ENCODE measurements around the gene UCMA.
A peak's percentile ranks its signal among the peaks of the same experiment; 100 is the strongest.

The UCMA gene

DNA sequence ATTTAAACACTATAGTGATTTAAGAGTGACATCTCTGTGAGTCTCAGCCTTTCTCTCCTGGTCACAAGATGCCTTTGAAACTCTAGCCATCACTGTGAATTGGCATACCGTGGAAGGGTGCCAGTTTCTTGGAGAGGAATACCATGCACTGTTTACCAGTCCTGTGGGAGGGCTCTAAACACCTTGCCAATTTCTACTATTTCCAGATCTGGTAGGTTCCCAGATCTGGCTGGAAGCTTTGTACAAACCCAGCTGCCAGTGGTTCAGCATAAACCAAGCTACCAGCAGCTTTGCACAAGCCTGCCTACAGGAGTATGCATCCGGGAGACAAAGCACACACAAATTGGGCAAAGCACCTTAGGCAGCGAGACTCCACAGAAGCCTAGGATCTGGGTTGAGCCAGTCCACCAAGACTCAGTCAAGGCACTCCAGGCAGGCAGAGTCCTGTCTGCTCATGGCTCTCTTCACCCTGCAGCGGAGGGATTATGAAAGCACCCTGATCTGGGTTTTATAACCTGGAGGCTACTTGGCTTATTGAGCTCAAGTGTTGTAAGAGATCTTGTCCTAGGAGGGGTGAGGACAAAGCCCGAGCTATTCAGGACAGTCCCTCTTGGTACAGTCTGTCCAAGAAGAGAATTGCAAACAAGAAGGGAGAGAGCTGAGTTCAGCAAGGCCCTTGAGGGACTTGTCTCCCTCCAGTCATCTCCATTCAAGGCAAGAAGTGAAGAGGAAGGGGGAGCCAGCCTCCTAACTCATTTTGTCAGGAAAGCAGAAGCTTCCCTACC is 49.3 kb downstream of the UCMA start:
- Mint-ChIP-seq H3K27me3 (no peaks in the 10 kb centered on the region), H3K9me3 (no peaks in the 10 kb centered on the region), H3K27ac (no peak overlapping the region), H3K4me3 (no peak overlapping the region), H3K36me3 (ENCODE audit: low read depth) (peaks cover 87% of the 10 kb centered on the region), H3K4me1 (peaks cover 6% of the 10 kb centered on the region)
- no peak for DNase-seq
- no peak for ATAC-seq

DNA sequence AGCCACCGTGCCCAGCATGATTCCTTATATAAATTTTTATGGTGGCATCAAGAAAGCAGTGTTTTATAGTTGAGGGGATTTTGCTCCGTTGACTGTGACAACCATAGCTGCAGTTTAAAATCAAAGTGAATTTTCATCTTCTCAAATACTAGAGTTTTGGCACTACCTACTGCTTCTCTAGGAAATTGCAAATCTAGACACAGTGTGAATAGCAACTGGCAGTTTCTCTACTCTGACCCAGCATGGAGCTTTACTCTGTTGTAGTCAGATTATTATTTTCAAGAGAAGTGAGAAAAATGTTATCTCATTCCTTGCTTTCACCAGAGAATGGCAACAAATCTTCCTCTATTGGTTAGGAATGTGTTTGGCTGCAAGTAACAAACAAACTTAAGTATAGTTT is 49.9 kb downstream of the UCMA start:
- ATAC-seq (no peak), DNase-seq (no peak)
- no peaks in the 10 kb centered on the region for H3K9me3 Mint-ChIP-seq
- H3K4me1 Mint-ChIP-seq: peaks cover 6% of the 10 kb centered on the region
- no peak overlapping the region for H3K4me3 Mint-ChIP-seq
- no peak overlapping the region for H3K27ac Mint-ChIP-seq
- H3K36me3 Mint-ChIP-seq (ENCODE audit: low read depth): peaks cover 90% of the 10 kb centered on the region
- no peaks in the 10 kb centered on the region for H3K27me3 Mint-ChIP-seq

DNA sequence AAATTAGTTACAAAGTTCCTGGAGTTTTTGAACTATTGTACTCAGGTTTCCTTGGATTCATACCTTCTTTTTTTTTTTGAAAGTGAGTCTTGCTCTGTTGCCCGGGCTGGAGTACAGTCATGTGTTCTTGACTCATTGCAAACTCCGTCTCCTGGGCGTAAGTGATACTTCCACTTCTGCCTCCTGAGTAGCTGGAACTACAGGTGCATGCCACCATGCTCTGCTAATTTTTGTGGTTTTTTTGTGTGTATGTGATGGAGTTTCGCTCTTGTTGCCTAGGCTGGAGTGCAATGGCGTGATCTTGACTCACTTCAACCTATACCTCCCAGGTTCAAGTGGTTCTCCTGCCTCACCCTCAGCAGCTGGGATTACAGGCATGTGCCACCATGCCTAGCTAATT is 50.5 kb downstream of the UCMA start:
- Mint-ChIP-seq H3K4me1 (peaks cover 6% of the 10 kb centered on the region), H3K27ac (peak overlapping the region; percentile 50), H3K36me3 (ENCODE audit: low read depth) (peaks cover 90% of the 10 kb centered on the region), H3K27me3 (no peaks in the 10 kb centered on the region), H3K4me3 (no peak overlapping the region), H3K9me3 (no peaks in the 10 kb centered on the region)
- DNase-seq (no peak), ATAC-seq (no peak)

DNA sequence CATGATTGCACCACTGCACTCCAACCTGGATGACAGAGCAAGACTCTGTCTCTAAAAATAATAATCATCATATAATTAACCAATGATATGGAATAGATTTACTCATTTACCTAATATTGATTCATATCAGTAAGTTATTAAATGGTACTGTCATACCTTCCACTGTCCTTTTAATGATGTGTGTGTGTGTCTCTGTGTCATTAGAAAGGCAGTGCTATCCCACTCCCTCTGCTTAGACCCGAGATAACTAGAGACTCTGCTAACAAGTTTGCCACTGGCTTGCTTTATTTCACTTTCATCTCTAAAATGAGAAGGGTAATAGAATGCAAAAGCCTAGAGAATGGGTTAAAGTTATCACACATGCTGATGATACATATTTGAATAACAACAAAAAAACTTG is 51.8 kb downstream of the UCMA start:
- Mint-ChIP-seq H3K9me3 (no peaks in the 10 kb centered on the region), H3K27me3 (no peaks in the 10 kb centered on the region), H3K36me3 (ENCODE audit: low read depth) (peaks cover 95% of the 10 kb centered on the region), H3K4me3 (no peak overlapping the region), H3K4me1 (peaks cover 6% of the 10 kb centered on the region), H3K27ac (no peak overlapping the region)
- no peak for ATAC-seq
- no peak for DNase-seq

DNA sequence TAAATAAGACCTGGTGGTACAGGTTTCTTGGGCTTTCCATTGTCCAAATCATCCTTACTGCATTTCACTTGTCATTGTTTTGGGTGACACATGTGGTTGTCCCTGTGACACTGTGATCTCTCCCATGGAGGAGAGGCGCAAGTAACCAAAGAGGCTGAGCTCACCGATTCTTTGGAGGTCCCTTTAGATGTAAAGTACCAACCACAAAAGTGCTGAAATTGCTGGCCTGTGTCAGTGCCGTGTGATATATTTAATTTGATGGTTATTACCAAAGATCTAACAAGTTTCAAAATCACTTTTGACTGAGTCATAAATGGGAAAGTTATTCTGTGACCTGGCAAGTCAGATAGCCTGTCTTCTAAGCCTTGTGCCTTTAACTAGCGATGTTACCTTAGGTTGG is 53.4 kb downstream of the UCMA start:
- no peak overlapping the region for H3K4me3 Mint-ChIP-seq

DNA sequence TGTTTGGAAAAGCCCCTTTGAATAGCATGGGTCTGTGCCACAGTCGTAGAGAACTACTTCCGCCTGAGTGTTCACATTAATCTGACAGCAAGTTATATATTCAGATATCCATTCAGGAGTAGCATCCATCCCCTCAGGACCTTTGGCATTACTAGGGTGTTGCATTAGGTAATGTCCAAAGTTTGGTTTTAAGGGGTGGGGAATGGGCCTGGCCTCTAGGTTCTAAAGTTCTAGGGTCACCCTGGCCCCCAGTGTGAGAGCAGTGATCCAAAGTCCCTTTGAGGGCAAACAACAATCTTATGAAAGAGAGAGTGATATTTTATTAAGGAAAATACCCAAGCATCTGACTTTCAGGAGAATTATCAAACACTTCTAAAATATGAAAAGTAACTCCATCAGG is 60.6 kb downstream of the UCMA start:
- Mint-ChIP-seq H3K4me1 (no peaks in the 10 kb centered on the region), H3K27ac (no peak overlapping the region), H3K4me3 (no peak overlapping the region), H3K36me3 (ENCODE audit: low read depth) (peaks cover 74% of the 10 kb centered on the region), H3K27me3 (no peaks in the 10 kb centered on the region), H3K9me3 (no peaks in the 10 kb centered on the region)
- ATAC-seq (no peak), DNase-seq (no peak)

More for the DNA sequence above, 53.4 kb downstream of the UCMA start:
- DNase-seq (no peak), ATAC-seq (peak; percentile 80)
- Mint-ChIP-seq H3K36me3 (ENCODE audit: low read depth) (peaks cover 90% of the 10 kb centered on the region), H3K27me3 (no peaks in the 10 kb centered on the region), H3K9me3 (no peaks in the 10 kb centered on the region), H3K27ac (no peak overlapping the region), H3K4me1 (peaks cover 6% of the 10 kb centered on the region)

All from activated naive CD8-positive, alpha-beta T cell treated with anti-CD3 and anti-CD28 coated beads, Interleukin-2, amount 50 U/mL, for 24 hours (primary cell).